GM21723 (cell line): Measurements from ENCODE around the gene CD48.
"Not testable (repeated sequence)": the region's sequence is repeated elsewhere in the genome, so short reads cannot be mapped to it uniquely, and the experiment has no call there.

Experiments used
- ATAC-seq: cut with Tn5 transposase; IDR thresholded peaks from one replicate; pipeline ENCODE4 v1.9.1; 2021; ENCODE audit warnings: mild to moderate bottlenecking, moderate library complexity; ENCODE audit not compliant: unreplicated experiment

CD48 gene

DNA sequence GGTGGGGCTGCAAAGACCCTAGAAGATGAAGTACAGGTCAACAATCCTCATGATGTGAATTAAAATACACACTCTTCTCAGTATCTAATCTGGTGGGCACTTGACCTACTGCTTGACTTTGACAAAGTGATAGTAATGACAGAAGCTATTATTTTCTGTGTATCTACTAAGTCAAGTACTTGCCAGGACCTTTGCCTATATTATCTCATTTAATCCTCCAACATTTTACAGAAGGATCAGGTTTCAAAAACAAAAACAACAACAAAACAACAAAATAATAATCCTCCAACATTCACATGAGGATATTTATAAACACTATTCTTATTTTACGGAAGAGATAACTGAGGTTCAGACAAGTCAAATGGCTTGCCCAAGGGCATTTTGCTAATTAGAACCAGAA, 4.4 kb upstream of the CD48 start:
- ATAC-seq = no peak

DNA sequence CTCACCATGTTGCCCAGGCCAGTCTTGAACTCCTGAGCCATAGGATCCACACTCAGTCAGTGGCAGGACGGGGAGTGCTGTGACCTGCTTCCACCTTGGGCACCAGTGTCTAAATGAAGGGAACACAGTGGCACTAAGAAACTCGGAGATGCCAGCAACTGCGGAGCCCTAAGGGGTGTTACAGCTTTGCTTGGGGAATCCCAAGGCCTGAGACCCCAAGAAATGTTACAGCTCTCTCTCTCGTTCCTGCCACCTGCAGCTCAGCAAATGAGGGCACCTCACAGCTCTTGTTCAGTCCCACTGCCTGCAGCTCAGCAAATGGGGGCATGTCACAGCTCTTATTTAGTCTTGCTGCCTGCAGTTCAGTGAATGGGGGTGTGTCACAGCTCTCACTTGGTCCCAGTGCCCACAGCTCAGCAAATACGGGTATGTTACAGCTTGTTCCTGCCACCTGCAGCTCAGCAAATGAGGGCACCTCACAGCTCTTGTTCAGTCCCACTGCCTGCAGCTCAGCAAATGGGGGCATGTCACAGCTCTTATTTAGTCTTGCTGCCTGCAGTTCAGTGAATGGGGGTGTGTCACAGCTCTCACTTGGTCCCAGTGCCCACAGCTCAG, 2.5 kb upstream of the CD48 start:
- ATAC-seq = not testable (repeated sequence)

DNA sequence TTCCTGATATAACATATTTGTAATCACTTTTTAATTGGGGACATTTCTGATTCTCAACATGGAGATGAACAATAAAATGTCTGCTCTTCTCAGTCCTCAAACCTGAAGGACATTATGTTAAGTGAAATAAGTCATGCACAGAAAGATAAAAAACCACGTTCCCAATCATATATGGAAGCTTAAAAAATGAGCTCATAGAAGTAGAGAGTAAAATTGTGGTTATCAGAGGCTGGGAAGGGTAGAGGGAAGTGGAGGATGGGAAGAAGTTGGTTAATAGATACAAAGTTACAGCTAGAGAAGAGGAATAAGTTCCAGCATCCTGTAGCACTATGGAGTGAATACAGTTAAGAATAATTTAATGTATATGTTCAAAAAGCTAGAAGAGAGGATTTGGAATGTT, 1.5 kb upstream of the CD48 start:
- no peak for ATAC-seq

DNA sequence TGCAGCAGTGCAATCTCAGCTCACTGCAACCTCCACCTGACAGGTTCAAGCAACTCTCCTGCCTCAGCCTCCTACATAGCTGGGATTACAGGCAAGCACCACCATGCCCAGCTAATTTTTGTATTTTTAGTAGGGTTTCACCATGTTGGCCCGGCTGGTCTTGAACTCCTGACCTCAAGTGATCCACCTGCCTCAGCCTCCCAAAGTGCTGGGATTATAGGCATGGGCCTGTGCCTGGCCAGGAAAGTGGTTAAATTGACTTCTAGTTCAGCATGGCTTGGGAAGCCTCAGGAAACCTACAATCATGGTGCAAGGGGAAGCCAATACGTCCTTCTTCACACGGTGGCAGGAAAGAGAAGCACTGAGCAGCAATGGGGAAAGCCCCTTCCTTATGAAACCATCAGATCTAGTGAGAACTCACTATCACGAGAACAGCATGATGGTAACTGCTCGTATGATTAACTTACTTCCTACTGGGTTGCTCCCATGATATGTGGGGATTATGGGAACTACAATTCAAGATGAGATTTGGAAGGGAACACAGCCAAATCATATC, 981 bp upstream of the CD48 start:
- peak; percentile 54 for ATAC-seq

DNA sequence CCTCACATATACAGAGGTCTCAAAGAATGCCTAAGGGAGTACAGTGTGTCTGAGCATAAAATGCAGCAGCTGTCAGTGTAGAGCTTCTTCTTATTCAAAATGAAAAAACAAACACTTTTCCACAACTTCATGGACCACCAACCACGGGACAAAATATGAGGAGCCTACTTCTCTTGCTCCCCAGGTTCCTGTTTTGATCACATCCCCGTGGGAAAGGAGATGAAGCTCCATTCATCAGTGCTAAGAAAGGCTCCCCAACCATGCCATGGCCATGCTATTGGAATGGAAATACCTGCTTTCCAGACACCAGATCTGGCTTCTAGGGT, 383 bp downstream of the CD48 start:
- no peak for ATAC-seq

DNA sequence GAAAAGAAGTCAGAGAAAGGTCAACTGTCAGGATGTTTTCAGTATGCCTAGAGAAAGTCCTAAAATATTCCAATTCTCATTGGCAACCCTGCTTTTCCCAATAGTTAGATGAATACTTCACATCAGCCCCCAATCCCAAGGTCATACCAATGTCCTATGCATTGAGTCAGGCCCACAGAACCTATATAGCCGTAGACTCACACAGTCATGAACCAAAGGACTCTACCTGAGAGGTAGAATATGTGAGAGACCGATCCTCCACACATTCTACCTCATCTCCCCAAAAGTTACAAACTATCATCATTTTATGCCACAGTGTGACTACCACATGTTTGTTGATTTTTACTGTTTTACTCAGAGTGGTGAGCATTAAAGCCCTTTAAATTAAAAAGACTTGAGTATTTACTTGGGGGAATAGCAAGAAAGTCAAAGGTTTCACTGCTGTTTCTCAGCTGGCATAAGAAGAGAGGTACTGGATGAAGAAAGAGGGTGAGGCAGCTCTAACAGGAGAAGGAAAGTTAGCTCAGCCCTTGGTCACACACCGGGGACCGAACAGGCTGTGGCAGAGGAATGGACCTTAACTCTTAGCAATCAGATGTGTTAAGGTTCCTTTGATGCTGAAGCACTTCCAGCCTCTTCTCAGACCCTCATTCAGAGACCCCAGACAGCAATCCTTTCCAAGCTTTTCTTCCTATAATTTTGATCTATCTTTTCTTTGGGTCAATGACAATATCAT, 937 bp downstream of the CD48 start:
- ATAC-seq = no peak

DNA sequence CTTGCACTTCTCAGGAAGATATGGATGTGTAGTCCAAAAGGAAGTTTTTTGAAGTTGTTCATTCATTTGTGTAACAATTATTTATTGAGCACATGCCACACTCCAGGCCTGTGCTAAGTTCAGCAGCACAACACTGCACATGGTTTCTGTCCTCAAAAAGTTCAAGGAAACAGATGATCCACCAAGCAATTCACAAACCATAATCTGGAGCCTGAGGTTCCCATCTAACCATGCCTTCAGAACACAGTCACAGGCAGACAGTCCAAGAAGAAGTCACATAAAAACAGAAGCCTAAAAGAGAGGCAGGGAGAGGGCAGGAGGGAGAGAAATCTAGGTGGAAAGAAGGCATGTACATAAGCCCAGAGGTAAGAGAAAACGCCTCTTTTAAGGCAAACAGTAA, 1.9 kb downstream of the CD48 start:
- no peak for ATAC-seq

DNA sequence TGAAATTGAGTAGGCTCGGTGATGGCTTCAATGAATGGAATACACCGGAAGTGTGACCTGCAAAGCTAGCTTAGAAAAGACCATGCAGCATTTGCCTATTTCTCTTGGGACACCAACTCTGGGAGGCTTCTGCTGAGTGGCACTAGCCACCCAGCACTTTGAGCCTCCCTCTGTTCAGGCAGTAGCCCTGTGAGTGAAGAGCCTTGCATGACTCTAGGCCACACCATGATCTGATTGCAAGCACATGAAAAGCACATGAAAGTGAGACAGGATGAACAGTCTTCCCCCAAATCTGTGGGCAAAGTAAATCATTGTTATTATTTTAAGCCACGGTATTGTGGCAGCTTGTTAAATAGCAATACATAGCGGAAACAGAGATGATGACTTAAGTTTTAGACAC, 2.8 kb downstream of the CD48 start:
- ATAC-seq = no peak

DNA sequence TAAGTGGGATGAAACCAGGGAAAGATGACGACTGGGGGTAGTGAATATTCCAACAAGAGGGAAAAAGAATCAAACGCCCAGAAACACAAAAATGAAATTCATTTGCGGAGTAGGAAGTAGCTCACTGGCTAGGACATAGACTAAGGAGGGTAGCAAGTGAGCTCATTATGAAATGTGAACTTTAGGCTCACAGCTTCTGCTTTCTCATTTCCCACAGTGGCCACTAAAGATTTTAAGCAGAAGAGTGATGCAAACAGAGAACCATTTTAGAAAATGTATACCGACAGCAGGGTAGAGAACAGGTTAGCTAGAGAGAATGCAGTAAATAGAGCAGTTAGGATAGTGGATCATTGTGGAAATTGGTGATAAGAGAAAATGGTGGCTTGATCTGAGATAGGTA, 3.5 kb downstream of the CD48 start:
- ATAC-seq = no peak

DNA sequence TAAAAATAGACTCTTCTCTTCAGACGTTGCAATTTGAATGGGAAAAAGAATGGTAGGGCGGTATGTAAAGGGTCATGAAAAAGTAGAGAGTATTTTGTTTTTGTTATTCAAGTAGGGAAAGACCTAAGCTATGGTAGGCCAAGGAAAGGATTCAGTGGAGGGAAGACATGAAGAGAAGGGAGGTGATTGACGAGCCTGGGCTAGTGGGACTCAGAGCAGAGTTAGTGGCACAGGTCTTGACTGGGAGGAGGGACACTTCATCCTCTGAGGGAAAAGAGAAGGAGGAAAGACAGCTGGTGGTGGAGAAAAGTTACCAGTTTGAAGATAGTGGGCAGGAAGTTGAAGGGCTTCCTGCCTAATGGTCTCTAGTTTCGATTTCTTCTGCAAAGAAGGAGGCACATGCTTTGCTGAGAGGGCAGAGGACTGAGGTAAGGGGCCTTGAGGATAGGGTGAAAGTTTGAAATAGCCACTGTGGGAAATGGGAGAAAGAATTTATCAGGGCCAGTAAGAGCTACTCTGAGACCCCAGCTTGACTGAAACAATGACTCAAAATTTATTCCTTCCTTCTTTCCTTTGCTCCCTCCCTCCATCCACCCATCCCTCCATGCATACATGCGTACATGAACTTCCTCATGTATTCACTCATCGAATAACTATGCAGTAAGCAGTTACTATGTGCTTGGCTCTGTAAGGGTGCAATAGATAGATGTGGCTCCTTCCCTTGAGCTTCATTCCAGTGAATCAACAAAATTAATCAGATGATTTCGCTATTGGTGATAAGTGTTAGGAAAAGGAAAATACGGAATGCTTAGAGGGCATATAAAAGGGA, 4.2 kb downstream of the CD48 start:
- ATAC-seq = no peak

DNA sequence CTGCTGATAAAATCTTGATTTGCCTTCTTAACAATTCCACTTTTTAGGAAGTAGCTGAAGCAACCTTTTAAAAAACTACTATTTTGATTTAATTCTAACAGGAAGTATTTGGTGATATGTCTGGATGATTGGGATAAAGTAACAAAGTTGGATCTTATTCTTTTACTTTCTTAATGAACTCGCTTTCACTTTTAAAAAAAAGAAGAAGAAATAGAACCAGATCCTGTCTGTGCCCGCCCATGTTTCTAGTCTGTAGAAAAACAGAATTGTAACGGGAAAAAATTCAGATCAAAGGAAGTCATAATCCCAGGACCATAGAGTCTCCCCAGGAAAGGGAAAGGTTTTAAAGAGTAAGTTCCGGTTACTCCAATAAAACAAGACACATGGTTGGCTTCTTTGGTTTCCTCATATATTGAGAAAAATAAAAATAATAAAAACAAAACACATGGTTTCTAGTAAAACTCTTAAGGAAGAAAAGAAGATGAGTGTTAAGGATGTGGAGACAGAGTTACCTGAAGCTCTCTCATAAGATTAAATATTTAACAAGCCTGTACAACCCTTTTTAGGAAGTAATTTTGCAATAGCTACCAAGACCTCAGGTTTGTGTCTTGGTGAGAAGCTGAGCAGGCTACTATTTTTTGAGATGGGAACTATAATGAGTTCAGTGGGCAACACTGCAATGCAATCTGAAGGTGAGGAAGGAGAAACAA, 4.9 kb downstream of the CD48 start:
- ATAC-seq = no peak

DNA sequence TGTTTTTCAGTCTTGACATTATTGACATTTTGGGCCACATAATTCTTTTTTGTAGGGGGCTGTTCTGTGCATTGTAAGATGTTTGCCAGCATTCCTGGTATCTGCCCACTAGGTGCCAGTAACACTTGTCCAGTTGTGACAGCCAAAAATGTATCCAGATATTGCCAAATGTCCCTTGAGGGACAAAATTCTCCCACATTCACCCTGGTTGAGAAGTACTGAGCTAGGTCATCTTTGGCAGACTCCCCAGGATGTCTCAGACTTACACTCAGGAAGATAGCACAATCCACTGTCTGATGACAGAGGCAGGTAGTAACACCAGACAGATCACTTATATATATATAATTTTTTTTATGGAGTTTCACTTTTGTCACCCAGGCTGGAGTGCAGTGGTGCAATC, 5.9 kb downstream of the CD48 start:
- ATAC-seq = no peak

DNA sequence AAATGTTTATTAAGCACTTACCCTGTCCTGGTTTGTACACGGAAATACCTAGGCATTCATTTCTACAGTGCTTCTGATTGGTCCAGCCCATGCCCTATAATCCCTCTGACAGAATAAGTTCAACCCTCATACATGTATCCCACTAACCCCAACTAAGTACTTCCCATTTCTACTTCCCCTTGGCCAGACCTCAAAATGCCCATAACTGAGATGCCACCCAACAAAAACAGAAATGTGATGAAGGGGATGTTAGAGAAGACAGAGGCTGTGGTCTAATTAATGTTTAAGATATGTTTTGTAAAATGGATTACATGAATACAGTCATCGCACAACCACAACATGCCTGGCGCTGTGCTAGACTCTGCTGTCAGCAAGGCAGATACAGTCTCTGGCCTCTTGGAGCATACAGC, 6.4 kb downstream of the CD48 start:
- ATAC-seq = not testable (repeated sequence)

DNA sequence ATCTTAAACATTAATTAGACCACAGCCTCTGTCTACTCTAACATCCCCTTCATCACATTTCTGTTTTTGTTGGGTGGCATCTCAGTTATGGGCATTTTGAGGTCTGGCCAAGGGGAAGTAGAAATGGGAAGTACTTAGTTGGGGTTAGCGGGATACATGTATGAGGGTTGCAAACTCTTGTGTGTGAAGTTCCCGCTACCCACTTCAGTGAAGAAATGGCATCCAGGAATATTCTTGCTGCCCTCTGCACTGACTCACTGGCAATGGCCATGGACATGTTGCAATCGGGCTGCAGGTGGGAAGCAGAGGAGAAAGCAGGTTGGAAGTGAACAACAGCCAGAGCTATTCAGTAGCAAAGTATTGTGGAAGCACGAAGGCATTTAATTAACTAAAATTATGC, 7.4 kb downstream of the CD48 start:
- ATAC-seq = no peak

DNA sequence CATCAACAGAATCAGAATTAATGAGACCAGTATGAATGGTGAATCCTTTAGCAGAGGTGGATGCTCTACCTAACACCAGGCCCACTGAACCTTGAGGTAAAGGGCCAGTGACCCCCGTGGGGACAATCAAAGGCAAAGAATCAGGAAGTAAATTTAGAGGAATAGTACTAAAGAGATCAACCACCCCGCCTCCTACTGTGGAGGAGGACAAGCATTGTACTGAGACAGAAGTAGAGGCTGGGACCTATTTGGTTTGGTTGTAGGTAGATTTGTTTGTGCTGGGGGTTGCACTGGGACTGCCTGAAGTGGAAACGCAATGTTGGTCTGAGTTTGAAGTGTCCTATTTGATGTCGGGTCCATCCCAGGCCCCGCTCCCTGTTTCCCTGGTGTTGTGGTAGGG, 9.5 kb downstream of the CD48 start:
- no peak for ATAC-seq

DNA sequence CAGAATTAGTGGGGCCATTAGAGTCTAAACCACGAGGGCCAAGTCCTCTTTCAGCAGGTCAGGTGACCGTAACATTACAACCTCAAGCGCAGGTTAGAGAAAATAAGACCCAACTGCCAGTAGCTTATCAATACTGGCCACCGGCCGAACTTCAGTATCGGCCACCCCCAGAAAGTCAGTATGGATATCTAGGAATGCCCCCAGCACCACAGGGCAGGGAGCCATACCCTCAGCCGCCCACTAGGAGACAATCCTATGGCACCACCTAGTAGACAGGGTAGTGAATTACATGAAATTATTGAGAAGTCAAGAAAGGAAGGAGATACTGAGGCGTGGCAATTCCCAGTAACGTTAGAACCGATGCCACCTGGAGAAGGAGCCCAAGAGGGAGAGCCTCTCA, 19.2 kb downstream of the CD48 start:
- ATAC-seq = not testable (repeated sequence)

DNA sequence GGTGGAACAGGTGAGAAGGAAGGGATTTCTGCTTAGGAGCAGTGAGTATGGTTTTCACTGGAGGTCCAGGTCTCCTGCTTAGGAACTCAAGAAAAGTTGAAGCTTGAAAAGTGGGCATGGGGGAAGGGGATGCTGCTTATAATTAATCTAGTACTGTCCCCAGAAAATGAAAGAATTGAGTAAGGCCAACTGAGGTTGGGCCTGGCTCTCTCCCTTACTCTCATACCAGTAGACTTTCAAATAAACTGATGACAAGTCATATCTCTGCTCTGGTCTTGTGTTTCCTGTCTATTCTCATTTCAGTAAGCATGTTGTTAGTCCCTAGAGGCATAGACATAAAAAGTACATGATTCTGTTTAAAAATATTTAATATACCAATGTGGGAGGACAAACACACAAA, 26.4 kb downstream of the CD48 start:
- no peak for ATAC-seq

DNA sequence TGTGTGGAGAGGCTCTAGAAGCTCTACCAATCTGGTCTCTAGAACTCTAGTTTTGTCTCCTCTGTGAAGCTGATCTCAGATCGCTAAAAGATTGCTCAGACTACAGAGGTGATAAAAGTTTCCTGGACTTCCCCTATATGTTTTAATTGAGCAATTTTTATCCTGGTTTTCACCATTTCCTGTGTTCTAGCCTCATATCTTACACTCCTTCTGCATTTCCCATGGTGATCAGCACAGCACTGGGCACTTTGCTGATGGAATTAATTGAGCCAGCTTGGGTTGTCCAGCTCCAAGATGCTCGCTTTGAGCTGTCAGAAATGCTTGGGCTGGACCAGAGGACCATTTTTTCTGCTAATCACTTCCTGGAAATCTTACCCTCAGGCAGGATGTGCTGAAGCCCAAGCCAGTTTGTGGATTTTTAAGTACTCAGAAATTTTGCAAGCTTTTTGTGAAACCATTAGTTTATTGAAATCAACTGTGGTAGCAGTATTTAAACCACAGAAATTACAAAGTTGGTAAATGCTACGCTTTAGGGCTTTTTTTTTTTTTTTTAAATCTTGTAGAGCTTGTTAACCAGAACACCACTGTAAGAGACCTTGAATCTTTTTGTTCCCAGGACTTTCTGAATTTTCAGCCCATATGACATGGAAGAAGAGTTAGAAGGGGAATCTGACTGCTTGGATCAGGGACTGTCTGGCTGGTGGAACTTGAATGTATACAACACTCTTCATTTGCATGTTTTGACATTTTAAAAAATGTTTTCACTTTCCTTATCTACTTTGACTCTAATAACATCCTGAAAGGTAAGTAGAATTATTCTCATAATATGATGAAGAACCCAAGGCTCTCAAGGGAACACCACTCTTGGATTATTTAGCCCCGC, 28.4 kb downstream of the CD48 start:
- ATAC-seq = no peak

DNA sequence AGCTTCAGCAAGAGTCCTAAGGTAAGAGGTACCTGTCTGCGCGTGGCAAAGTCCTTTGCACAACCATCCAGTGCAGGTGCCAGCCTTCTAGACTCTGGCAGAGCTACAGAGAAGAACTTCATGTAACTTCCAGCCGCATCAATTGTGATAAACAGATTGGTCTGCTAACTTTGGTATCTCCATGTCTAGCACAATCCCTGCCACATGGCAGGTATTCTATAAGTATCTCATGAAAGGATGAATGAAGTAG, 29.8 kb downstream of the CD48 start:
- ATAC-seq = no peak

DNA sequence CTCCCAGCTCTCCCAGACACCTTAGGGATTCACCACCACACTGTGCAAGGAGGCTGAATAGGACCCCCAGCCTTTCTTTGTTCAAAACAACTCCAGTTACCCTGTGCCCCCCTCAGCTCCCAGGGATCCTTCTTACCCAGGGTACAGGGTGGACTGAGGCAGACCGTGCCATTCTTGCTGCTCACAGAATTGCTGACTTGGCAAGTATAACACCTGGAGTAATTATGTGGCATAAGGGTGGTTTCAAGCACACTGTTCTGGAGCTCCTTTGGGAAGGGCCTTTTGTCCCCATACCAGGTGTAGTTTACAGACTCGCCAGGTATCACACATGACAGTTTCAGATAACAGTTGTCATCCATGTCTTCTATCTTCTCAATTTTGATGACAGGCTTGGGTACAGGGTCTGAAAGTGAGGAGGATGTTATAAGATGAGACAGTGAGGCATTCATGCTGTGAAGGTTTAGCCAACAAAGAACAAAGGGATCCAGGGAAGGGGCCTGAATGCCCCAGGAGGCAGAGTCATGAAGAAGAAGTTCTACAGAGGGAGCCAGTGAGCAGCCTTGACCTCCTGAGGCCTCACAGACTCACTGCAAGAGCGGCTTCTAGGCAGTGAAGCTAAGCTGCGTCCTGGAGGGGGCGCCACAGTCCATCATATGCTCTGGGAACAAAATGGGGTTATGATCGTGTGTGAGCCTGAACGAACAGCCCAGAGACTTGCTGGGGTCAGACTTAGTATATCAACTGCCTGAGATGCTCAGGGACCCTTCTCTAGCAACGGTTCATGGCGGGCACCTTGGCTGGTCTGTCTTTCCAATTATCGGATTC, 30.3 kb downstream of the CD48 start:
- ATAC-seq = peak; percentile 40
